ENCODE measurements around the gene HORMAD2.

Gene HORMAD2, protein sequence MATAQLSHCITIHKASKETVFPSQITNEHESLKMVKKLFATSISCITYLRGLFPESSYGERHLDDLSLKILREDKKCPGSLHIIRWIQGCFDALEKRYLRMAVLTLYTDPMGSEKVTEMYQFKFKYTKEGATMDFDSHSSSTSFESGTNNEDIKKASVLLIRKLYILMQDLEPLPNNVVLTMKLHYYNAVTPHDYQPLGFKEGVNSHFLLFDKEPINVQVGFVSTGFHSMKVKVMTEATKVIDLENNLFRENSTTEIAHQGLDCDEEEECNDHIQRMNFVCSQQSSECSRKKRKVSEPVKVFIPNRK

DNA sequence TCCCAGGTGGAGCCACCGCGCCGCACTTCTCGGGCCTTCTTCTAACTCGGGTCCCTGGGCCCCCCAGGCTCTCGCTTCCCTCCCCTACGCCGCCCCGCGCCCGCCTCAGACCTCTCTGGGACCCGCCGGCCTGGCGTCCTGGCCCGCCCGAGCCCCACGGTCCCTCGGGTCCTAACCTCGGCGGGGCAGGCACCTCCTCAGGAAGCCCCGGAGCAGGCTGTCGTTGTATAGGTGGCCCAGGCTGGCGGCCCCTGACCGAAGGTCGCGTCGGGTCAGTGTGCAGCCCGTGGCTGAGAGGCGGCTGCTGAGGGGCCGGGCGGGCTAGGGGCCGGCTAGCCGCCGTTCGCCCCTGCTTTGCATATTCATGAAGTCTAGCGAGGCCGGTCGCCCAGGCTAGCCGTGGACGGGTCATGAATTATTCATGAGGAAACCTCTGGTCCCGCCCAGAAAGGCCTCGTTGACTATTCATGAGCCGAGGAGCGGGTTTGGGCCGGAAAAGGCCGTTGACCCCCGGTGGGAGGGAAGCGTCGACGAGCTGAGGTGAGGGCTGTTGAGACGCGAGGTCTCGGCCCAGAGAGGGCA is at the start of gene HORMAD2:
Gene HORMAD2 (plus strand): TSS at position 513 of the 582 bp plus-strand sequence. CDS start 13,489 bp downstream, outside the sequence.
- no peak for DNase-seq

DNA sequence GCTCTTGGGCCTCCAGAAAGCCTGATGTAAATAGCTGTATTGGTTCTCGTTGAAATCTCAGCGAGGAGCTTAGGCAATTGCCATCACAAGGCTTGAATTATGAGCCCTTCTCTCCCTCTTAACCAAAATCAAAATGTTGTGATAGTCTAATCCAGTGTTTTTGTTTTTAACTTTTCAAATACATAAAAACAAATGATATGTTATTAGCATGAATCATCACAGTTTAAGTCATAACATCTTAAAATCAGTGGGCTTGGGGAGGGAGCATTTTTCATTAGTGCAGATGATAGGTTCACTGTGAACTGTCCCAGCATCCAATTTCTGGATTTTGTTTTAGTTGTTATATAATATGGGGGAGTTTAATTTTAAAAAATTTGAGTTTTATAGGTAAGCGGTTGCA is 48.9 kb upstream of the HORMAD2 start:
- DNase-seq, result no peak

DNA sequence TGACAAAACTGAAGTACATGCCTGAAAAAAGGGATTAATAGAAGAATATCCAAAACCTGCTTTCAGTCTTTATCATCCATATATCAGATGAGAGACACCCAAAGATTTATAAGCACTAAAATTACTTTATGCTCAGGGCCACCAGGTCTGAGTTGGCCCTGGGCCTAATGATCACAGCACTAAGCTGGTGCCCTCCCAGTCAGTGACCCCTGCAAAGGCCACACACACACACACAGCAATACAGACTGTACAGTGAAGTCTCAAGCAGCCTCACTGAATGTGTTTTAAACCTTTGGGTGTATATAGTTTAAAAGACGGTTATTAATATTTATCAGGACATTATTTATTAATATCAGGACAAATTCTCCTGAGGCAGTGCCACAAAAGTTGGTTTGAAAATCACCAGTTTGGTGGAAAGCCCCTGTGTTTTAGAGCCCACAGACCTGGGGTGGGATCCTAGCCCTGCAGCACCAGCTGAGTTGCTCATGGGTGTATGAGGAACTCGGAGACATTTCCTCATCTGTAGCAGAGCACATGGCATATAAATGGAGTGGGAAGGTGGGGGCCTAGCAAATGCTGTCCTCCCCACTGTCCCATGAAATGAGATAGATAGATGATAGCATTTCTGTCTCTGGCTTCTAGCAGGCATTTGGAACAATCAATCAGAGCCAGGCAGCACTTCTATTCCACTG is 48.4 kb upstream of the HORMAD2 start:
- DNase-seq, result no peak

DNA sequence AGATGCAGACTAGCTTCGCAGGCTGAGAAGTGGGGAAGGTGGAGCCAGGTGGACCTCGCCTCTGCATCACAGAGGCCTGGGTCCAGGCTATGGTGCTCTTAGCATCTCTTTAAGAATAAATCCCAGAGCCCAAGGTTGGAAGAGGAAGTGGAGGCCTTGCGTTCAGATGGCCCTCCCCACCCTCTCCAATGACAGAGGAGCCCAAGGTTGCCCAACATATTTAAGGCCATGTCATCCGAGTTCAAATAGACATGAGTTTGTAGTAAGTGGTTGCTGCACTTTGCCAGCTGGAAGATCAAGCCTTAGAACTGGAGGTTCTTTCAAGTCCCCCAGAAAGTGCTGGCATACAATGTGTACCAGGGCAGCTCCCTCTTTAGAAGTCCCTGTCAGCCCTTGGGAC is 47.1 kb upstream of the HORMAD2 start:
- DNase-seq, result no peak

DNA sequence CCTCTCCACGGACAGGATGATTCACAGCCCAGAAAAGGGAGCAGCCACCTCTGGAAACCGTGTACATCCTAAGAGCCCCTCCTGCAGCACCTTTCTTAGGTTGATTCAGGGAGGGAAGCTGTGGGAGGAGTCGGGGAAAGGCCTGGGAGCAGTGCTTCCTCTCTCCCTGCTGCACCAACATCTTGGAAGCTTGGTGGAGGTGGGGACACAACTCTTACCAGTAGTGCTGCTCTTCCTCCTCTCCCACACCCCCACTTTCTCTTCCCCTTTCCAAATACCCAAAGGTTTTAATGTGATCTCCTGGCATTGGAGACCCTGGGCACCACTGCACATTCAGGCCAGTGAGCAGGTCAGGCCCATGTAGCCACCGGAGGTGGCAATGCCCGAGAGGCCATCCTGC is 46.4 kb upstream of the HORMAD2 start:
- no peak for DNase-seq

DNA sequence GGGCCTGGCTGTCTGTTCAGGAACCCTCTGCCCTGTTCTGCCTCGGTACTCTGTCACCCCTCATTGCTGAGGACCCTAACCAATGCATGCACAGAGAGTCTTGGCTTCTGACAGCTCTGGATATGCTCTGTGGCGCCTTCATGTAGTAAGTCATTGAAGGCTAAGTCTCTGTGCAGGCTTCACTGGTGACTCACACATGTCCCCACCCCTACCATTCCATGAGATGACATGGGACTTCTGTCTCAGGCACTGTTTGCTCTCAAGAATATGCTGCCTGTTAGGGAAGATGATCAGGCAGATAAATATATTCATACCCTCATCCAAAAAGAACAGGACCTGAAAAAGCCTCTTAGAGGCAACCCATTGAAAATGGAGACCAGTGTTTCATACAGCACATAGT is 43.6 kb upstream of the HORMAD2 start:
- DNase-seq, result no peak

DNA sequence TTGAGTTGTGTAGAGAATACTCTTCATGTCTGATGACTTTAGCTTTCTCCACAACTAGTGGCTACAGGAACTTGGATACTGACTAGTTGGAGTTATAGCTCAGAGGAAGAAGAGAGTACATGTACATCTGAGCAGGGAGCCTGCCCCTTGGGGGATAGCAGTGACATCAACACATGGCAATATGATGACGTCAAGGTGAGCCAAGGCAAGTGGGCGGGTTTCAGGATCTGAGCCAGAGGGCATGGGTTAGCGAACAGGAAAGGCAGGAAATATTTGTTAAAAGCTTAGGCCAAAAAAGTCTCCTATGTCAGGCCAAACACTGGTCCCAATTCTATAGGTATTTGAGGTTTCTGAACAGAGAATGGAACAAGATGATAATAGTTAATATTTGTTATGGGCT is 42.0 kb upstream of the HORMAD2 start:
- DNase-seq, result no peak

DNA sequence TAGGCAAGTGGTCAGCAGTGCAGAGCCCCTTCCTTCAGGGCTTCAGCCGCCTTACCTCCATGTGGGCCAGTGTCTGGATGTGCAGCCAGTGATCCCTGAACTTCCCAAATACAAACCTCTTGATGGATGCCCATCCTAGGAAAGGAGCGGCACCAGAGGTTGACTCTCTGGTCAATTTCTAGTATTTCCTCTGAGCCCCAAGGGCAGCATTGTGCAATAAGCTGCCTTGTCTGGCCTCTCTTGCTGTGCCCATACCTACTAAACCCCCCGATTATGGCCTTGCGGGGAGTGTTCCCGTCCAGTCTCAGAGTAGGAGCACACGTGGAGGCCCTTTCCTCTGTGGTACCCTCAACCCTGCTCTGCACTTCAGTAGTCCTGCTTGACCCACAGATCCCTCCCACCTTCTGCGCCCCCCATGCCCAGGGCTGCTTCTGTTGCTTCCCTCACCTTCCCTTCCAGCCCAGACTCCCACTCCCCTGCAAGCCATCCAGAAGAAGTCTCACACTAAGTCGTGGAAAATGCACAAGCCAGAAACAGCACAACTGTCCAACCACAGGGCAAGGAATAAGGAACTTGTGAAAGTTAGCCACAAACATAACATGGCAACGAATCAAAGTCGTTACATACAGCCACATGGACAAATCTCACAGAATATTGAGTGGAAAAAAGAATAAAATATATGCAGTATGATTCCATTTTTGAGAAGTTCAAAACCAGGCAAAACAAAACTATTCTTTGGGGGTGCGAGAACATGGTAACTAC is 39.6 kb upstream of the HORMAD2 start:
- DNase-seq, result no peak

DNA sequence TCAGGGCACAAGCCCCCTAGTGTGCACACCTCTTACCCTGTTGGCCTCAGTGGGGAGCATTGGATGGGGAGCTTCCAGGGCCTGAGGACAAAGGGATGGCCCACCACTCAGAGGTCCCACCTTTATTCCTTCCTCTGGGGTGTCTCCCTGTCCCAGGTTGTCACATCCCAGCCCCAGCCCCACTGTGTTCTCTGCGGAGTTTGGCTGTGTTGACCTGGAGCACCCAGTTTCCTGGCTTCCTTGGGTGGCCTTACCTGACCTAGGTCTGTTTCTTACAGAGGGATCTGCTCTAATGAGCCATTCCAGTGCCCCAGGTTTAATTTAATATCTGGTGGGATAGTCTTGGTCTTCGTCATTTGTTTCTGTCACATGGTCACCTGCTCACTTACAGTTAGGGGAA is 38.8 kb upstream of the HORMAD2 start:
- DNase-seq, result no peak

DNA sequence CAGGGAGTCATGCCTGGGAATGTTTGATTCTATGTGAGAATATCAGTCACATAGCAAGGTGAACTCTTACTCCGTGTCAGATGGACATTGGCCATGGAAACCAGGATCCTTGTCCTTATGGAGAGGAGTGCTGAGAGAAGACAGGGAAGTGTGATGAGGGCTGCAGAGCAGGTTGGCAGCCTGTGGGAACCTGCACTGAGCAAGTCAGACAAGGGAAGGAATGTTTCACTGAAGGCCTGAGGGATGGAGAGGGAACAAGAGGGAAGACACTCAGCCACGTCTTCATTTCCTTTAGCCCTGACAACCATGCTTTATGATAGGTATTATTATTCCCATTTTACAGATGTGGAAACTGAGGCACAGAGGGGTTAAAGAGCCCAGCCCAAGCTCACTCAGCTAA is 38.4 kb upstream of the HORMAD2 start:
- no peak for DNase-seq

DNA sequence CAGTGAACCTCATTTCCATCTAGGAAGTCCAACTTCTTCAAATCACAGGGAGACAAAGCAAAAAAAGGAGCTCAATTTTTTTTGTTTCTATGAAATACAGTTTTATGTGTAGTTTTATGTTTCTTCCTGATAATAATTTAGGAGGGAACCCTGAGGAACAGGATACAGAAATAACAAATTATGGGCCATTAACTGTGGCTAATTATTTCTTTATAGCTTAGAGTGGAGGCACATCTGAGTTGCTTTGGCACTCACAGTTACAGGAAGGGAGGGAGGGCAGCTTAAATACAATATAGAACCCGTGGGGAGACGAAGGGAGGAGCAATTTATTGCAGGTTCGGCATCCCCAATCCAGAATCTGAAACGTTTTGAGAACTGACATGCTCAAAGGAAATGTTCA is 37.1 kb upstream of the HORMAD2 start:
- DNase-seq, result no peak

DNA sequence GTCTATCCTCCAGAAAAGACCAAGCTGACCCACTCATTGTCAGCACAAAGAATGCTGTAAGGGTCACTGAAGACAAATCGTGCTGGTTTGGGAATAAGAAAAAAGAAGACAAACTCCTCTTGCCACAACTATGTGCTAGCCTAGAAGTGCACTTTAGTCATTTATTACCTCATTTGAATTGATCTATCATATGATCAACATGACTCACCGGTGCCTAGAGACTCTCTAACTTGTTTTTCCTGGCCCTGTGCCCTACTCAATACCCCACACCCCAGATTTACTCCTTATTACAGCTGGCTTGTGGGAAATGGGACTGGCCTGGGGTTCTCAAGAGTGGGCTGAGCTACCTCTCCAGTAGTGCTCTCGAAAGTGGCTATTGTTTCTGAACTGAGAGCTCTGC is 35.9 kb upstream of the HORMAD2 start:
- peak; percentile 77 for DNase-seq

DNA sequence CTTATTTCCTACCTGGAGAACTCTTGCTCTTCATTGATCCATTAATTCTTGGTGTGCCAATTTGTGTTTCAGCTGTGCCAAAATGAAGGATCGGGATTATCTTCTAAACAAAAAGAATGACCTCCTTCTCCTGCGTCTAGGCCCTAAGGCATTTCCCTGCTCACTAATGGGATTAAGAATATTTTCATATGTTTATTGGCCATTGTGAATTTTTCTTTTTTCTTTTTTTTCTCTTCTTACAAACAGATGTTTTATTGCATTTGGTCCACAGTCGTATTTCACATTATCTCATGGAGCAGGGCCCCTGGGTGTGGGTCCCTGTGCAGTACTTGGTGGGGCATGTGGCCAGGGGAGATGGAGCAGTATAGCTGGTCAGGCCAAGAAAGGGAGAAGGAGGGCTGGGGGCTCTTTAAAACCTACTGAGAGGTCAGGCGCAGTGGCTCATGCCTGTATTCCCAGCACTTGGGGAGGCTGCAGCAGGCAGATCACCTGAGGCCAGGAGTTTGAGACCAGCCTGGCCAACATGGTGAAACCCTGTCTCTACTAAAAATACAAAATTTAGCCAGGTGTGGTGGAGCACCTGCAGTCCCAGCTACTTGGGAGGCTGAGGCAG is 35.3 kb upstream of the HORMAD2 start:
- no peak for DNase-seq

DNA sequence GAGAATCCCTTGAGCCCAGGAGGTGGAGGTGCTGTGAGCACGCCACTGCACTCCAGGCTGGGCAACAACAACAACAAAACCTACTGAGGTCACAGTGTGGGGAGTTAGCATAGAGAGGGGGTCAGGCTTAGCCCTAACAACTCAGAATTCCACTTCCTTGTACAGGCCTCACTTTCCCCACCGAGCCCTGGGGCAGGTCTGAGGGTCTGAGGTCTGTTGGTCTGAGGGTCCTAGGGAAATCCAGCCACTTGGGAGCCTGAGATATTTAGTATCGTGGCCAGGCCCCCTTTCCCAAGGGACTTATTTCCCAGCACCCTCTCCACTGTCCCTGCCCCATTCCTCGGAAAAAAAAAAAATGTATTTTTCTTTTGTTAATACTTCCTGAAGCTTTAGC is 34.8 kb upstream of the HORMAD2 start:
- no peak for DNase-seq

DNA sequence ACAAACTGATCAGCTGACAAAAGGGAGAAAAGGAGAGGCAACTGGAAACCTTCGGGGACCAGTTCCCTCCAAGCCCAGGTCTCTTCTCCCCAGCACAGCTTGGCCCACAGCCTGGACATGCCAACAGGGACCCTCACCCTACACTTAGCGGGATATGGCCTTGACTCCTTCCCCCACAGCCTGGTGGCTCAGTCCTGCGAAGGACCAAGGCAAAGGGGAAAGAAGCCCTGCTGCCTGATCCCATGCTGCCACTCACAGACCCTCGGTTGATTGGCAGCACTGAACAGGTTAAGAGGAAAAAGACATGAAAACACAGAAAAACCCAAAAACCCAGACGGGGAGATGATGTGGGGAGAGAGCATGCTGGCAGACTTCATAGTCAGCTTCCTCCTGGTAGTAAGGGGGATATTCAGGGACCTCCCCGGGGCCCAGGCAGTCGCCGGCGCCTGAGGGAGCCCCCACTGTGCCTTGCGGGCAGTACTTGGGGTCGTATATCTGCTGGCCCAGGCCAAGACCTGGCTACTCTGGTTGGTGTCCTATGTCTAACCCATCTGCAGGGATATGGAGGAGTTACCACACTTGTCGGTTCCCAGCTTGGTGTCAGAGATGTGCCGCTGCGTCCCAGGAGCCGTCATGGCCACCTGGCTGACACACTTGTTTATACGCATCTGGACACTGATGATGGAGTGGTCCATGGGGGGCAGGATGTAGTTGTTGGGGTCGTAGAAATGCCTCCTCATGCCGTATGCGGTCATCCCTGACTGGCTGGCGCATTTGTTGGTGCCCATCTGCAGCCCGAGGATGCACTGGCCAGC is 34.2 kb upstream of the HORMAD2 start:
- no peak for DNase-seq

DNA sequence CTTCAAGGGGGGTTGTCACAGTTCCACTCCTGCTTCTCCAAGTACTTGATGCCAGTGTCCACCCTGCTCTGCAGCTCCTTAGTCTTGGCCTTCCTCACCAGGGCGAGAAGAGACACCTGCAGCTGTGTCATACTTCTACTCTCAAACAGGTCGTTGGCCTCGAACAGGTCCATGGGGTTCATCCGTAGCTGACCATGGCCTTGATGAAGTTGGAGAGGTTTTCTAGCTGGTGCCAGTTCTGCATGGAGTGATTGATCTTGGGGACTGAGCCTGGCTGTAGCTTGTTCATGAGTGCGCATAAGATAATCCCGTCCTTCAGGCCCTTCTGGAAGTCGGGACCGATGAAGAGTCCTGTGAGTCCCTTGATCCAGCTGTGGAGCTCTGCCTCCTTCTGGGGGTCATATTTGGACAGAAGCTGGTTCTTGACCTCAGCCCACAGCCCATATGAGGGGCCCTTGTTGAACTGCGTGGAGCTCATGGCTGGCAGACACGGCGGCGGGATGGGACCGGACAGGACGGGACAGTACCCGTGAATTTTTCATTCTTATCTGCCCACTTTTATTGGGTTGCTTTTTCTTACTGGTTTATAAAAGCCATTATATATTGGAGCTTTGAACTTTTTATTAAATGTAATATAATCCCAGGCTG is 33.4 kb upstream of the HORMAD2 start:
- no peak for DNase-seq

DNA sequence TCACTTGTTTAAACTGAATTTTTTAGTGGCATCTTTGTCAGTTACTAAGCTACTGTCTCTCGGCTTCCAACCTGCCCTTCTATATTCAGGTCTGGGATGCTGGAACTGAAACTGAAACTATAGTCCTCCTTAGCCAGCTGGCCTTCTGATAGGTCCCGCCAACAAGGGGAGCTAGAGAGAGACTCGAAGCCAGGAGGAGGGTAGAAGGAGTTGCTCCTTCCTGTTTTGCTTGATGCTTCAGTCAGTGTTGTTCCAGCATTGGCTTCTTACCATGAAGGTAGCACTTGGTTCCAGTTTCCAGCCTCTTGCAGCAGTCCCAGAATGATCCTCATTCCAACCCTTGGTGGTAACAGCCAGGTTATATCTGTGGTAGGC is 32.9 kb upstream of the HORMAD2 start:
- DNase-seq, result no peak

DNA sequence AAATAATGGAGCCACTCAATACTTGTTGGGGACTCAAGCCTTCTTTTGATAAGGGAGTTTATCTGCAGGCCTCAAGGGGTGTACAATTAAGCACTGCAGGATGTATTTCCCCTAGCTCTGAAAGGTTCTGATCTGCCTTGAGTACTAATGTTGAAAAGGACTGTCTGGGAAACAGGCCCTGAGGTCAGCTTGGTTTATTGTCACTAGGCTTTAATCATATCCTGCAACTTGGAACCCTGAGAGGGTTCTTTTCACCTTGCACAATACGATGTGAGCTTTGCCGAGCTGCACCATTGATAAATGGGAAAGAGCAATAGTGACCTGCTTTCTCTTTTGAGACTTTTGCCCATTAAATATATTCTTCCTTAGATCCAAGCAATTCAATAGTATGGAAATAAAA is 31.6 kb upstream of the HORMAD2 start:
- no peak for DNase-seq

DNA sequence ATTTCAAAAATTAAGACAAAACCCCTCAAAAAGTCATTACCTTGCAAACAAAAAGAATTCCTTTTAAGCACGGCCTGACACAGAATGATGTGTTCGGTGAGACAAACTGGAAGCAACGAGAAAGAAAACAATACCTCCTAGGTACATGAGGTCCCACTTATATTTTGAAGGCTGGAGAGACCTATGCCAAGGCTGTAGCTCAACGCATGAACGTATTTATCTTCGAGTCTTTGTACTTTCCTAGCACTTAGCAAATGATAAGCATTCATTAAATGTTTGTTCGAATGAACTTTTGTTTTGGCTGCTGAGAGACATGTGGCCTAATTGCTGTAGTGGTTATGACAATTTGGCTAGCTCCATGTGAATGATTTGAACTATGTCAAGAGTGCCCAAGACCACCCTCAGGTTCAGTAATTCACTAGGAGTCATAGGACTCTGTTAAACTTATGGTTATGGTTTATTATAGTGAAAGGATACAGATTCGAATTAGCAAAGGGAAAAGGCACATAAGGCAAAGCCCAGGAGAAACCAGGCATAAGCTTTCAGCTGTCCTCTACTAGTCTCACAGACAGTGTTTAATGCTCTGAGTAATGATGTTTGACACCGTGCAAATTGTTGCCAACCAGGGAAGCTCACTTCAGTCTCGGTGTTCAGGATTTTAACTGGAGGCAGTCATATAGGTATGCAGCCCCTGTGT is 26.0 kb upstream of the HORMAD2 start:
- no peak for DNase-seq

DNA sequence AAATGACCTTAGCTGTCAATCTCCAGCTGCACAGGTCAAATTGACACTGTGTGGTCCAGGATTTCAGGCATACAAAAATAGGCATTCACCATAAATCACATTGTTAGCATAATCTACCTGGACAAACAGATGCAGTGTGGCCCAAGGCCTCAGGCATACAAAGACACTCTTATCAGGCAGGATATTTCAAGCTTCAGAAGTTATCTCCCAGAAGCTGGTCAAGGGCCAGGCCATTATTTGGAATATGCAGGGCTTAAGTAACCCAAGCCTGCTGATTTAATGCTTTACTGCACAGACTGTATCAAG is 25.5 kb upstream of the HORMAD2 start:
- DNase-seq, result no peak

DNA sequence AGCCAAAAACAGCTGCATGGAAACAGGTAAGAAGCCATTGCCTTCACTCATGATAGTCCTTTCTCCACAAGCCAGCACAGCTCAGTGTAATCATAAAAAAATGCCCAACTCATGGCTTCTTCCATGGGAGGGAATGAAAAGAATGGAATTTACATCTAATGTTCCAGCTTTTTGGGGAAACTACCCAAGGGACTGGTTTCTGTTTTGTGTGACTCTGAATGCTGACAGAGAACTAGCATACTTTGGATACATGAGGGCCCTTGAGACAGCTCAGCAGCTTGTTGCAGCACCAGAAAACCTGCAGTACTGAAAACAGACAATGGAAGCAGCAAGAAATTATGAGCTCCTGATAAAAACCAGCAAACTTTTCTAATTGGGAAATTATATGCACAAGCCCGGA is 24.2 kb upstream of the HORMAD2 start:
- no peak for DNase-seq

Data from DMS79 treated with DMSO at 0.1 percent for 48 hours (cell line).